HEK293 (cell line): Measurements from ENCODE around the gene IFI6.
"Not testable (repeated sequence)": the region's sequence is repeated elsewhere in the genome, so short reads cannot be mapped to it uniquely, and the experiment has no call there.

Experiments
- CTCF ChIA-PET: fragments of 350-600 bp; formaldehyde crosslinking; extraction: SDS; loops from one replicate; lab custom pipeline; 2021; ENCODE audit warnings: antibody characterized with exemption; lab: Yijun Ruan, JAX
- POLR2A ChIA-PET: fragments of 300-600 bp; formaldehyde crosslinking; extraction: SDS; loops from one replicate; lab custom pipeline; 2020; ENCODE audit warnings: antibody characterized with exemption, inconsistent platforms; lab: Yijun Ruan, JAX
- H3K27ac ChIP-seq: fragments of 200-500 bp; sonication (Bioruptor generic); 2 replicates; pipeline ENCODE4 v1.5.1; 2014; ENCODE audit warnings: low read depth, low read length, control low read depth, inconsistent platforms; ENCODE audit errors: extremely low read depth
- H3K36me3 ChIP-seq, 2 experiments: fragments of 200-500 bp in 1 of 2; sonication (Bioruptor generic) in 1 of 2; 1 replicate in 1 of 2; 2 replicates in 1 of 2; pipeline ENCODE4 v1.5.1; 2014 to 2017; ENCODE audit warnings: inconsistent platforms in 2 of 2, low read length in 2 of 2; ENCODE audit not compliant: control insufficient read depth in 2 of 2, insufficient read depth in 1 of 2
- H3K4me1 ChIP-seq: fragments of 200-500 bp; sonication (Bioruptor generic); 2 replicates; pipeline ENCODE4 v1.5.1; 2014; ENCODE audit warnings: mild to moderate bottlenecking, low read length, inconsistent platforms; ENCODE audit not compliant: control insufficient read depth, insufficient read depth
- H3K4me3 ChIP-seq: 2 replicates; pipeline ENCODE4 v1.5.1; 2011; ENCODE audit warnings: low read depth, mild to moderate bottlenecking, control low read depth, low read length, moderate library complexity
- H3K9me3 ChIP-seq: fragments of 200-500 bp; sonication (Bioruptor generic); 2 replicates; pipeline ENCODE4 v1.5.1; 2014; ENCODE audit warnings: low read depth, low read length, inconsistent platforms; ENCODE audit not compliant: control insufficient read depth, insufficient read depth
- KLF10 ChIP-seq: fragments of 450-650 bp; IDR thresholded peaks from 2 replicates; pipeline ENCODE4 v1.5.1; 2018; ENCODE audit warnings: missing biosample characterization, mild to moderate bottlenecking, missing genetic modification characterization
- KLF7 ChIP-seq: fragments of 450-650 bp; formaldehyde crosslinking; IDR thresholded peaks from 2 replicates; pipeline ENCODE4 v1.5.1; 2016; ENCODE audit warnings: missing biosample characterization, missing genetic modification characterization, borderline replicate concordance
- OVOL3 ChIP-seq: fragments of 450-650 bp; formaldehyde crosslinking; IDR thresholded peaks from 2 replicates; pipeline ENCODE4 v1.5.1; 2016; ENCODE audit warnings: missing biosample characterization, missing genetic modification characterization
- SETDB1 ChIP-seq: IDR thresholded peaks from one replicate; pipeline ENCODE4 v1.6.1; 2017; ENCODE audit warnings: mild to moderate bottlenecking, low read length, moderate library complexity, mixed read lengths; ENCODE audit not compliant: insufficient read length
- SP3 ChIP-seq: fragments of 450-650 bp; formaldehyde crosslinking; IDR thresholded peaks from 2 replicates; pipeline ENCODE4 v1.5.1; 2016; ENCODE audit warnings: missing biosample characterization, missing genetic modification characterization
- ZBTB17 ChIP-seq: fragments of 450-650 bp; formaldehyde crosslinking; IDR thresholded peaks from 2 replicates; pipeline ENCODE4 v1.5.1; 2016; ENCODE audit warnings: missing biosample characterization, missing genetic modification characterization
- ZBTB20 ChIP-seq: fragments of 450-650 bp; formaldehyde crosslinking; IDR thresholded peaks from 2 replicates; pipeline ENCODE4 v1.5.1; 2016; ENCODE audit warnings: missing biosample characterization, missing genetic modification characterization
- ZEB2 ChIP-seq: fragments of 450-650 bp; formaldehyde crosslinking; IDR thresholded peaks from 2 replicates; pipeline ENCODE4 v1.5.1; 2016; ENCODE audit warnings: missing biosample characterization, missing genetic modification characterization
- ZFP41 ChIP-seq: fragments of 450-650 bp; formaldehyde crosslinking; IDR thresholded peaks from 2 replicates; pipeline ENCODE4 v1.5.1; 2016; ENCODE audit warnings: missing biosample characterization, missing genetic modification characterization, borderline replicate concordance
- ZNF121 ChIP-seq: fragments of 450-650 bp; formaldehyde crosslinking; IDR thresholded peaks from 2 replicates; pipeline ENCODE4 v1.5.1; 2016; ENCODE audit warnings: missing biosample characterization, missing genetic modification characterization
- ZNF132 ChIP-seq: fragments of 450-650 bp; formaldehyde crosslinking; IDR thresholded peaks from 2 replicates; pipeline ENCODE4 v1.5.1; 2017; ENCODE audit warnings: missing biosample characterization, missing genetic modification characterization, borderline replicate concordance
- ZNF169 ChIP-seq: fragments of 450-650 bp; formaldehyde crosslinking; IDR thresholded peaks from 2 replicates; pipeline ENCODE4 v1.5.1; 2016; ENCODE audit warnings: missing biosample characterization, missing genetic modification characterization
- ZNF174 ChIP-seq: fragments of 450-650 bp; formaldehyde crosslinking; IDR thresholded peaks from 2 replicates; pipeline ENCODE4 v1.5.0; 2017; ENCODE audit warnings: missing biosample characterization, mild to moderate bottlenecking, missing genetic modification characterization
- ZNF350 ChIP-seq: fragments of 450-650 bp; formaldehyde crosslinking; IDR thresholded peaks from 2 replicates; pipeline ENCODE4 v1.5.0; 2017; ENCODE audit warnings: missing biosample characterization, mild to moderate bottlenecking, missing genetic modification characterization
- ZNF391 ChIP-seq: fragments of 450-650 bp; formaldehyde crosslinking; IDR thresholded peaks from 2 replicates; pipeline ENCODE4 v1.5.1; 2016; ENCODE audit warnings: low read depth, missing biosample characterization, missing genetic modification characterization, borderline replicate concordance
- ZNF398 ChIP-seq: fragments of 450-650 bp; formaldehyde crosslinking; IDR thresholded peaks from 2 replicates; pipeline ENCODE4 v1.5.1; 2017; ENCODE audit warnings: missing biosample characterization, missing genetic modification characterization
- ZNF426 ChIP-seq: fragments of 450-650 bp; formaldehyde crosslinking; IDR thresholded peaks from 2 replicates; pipeline ENCODE4 v1.5.1; 2017; ENCODE audit warnings: missing biosample characterization, missing genetic modification characterization, mild to moderate bottlenecking, inconsistent platforms, moderate library complexity
- ZNF449 ChIP-seq: fragments of 450-650 bp; formaldehyde crosslinking; IDR thresholded peaks from 2 replicates; pipeline ENCODE4 v1.5.1; 2017; ENCODE audit warnings: missing biosample characterization, mild to moderate bottlenecking, missing genetic modification characterization, moderate library complexity
- ZNF548 ChIP-seq: fragments of 450-650 bp; formaldehyde crosslinking; IDR thresholded peaks from 2 replicates; pipeline ENCODE4 v1.5.1; 2016; ENCODE audit warnings: missing biosample characterization, missing genetic modification characterization
- ZNF600 ChIP-seq: fragments of 450-650 bp; formaldehyde crosslinking; IDR thresholded peaks from 2 replicates; pipeline ENCODE4 v1.5.1; 2016; ENCODE audit warnings: missing biosample characterization, missing genetic modification characterization
- ZNF626 ChIP-seq: fragments of 450-650 bp; sonication (Bioruptor Pico); formaldehyde crosslinking; IDR thresholded peaks from 2 replicates; pipeline ENCODE4 v1.5.1; 2018; ENCODE audit warnings: missing biosample characterization, missing genetic modification characterization, inconsistent platforms
- ZNF677 ChIP-seq: fragments of 450-650 bp; IDR thresholded peaks from 2 replicates; pipeline ENCODE4 v1.5.0; 2018; ENCODE audit warnings: missing biosample characterization, mild to moderate bottlenecking, missing genetic modification characterization, moderate library complexity
- TF ChIP-seq, protein P1 (sequence below): fragments of 450-650 bp; formaldehyde crosslinking; IDR thresholded peaks from 2 replicates; pipeline ENCODE4 v1.5.1; 2016; ENCODE audit warnings: missing biosample characterization, missing genetic modification characterization
- TF ChIP-seq, protein P2 (sequence below): fragments of 450-650 bp; formaldehyde crosslinking; IDR thresholded peaks from 2 replicates; pipeline ENCODE4 v1.5.1; 2016; ENCODE audit warnings: missing biosample characterization, missing genetic modification characterization

IFI6 gene

DNA sequence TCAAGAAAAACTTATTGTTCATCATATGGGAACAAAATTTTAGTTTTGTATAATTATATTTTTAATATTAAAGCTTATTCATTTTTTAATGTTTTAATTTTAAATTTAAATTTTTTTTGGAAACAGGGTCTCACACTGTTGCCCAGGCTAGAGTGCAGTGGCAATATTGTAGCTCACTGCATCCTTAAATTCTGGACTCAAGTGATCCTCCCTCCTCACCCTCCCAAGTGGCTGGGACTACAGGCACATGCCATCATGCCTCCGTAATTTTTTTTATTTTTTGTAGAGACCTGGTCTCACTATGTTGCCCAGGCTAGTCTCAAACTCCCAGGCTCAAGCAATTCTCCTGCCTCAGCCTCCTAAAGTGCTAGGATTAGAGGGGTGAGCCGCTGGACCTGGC lies 33.6 kb upstream of the IFI6 start:
- Histone ChIP-seq H3K4me3 (no peak overlapping the region), H3K36me3 (no peaks in the 10 kb centered on the region), H3K27ac (no peak overlapping the region), H3K4me1 (no peaks in the 10 kb centered on the region), H3K9me3 (no peaks in the 10 kb centered on the region)
- ChIA-PET POLR2A (interaction anchor here (0.6 kb wide), 1 partner anchor 22 kb away, joined by 5 read pairs; no protein-coding TSS in a partner anchor), CTCF (interaction anchor here (0.5 kb wide), 1 partner anchor 38 kb away, joined by 4 read pairs; no protein-coding TSS in a partner anchor)
- TF ChIP-seq ZNF132 (no peak), KLF10 (tag by site-specific recombination) (no peak), ZNF548 (no peak), ZNF600 (tag by site-specific recombination) (no peak), ZNF121 (tag by site-specific recombination) (0 out of 2 replicates have a peak, but pooled peaks have one; percentile 58), ZNF626 (tag by site-specific recombination) (no peak), KLF7 (tag by site-specific recombination) (no peak), OVOL3 (tag by site-specific recombination) (no peak)

GRCh38 chr1:27704958-27705357 lies 33.0 kb upstream of the IFI6 start:
- Histone ChIP-seq H3K9me3 (no peaks in the 10 kb centered on the region), H3K4me3 (no peak overlapping the region), H3K36me3 (no peaks in the 10 kb centered on the region), H3K4me1 (no peaks in the 10 kb centered on the region), H3K27ac (no peak overlapping the region)
- ChIA-PET POLR2A (interaction anchor here (0.6 kb wide), 1 partner anchor 23 kb away, joined by 5 read pairs; no protein-coding TSS in a partner anchor), CTCF (no interaction called here)
- TF ChIP-seq ZNF677 (tag by site-specific recombination), result no peak
- no peak for TF ChIP-seq SP3 (tag by site-specific recombination)
- TF ChIP-seq ZFP41 (tag by site-specific recombination), result no peak
- no peak for TF ChIP-seq ZNF449 (tag by site-specific recombination)
- no peak for TF ChIP-seq ZNF398 (tag by site-specific recombination)
- no peak for TF ChIP-seq ZEB2
- TF ChIP-seq, protein P1, sequence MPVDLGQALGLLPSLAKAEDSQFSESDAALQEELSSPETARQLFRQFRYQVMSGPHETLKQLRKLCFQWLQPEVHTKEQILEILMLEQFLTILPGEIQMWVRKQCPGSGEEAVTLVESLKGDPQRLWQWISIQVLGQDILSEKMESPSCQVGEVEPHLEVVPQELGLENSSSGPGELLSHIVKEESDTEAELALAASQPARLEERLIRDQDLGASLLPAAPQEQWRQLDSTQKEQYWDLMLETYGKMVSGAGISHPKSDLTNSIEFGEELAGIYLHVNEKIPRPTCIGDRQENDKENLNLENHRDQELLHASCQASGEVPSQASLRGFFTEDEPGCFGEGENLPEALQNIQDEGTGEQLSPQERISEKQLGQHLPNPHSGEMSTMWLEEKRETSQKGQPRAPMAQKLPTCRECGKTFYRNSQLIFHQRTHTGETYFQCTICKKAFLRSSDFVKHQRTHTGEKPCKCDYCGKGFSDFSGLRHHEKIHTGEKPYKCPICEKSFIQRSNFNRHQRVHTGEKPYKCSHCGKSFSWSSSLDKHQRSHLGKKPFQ (tag by site-specific recombination), result no peak
- TF ChIP-seq ZBTB17 (tag by site-specific recombination), result no peak
- TF ChIP-seq ZNF350, result no peak
- no peak for TF ChIP-seq ZNF391 (tag by site-specific recombination)
- no peak for TF ChIP-seq SETDB1
- TF ChIP-seq ZNF169, result no peak
- TF ChIP-seq ZNF174 (tag by site-specific recombination), result no peak
- TF ChIP-seq ZNF426 (tag by site-specific recombination), result no peak
- no peak for TF ChIP-seq ZBTB20 (tag by site-specific recombination)
- TF ChIP-seq, protein P2, sequence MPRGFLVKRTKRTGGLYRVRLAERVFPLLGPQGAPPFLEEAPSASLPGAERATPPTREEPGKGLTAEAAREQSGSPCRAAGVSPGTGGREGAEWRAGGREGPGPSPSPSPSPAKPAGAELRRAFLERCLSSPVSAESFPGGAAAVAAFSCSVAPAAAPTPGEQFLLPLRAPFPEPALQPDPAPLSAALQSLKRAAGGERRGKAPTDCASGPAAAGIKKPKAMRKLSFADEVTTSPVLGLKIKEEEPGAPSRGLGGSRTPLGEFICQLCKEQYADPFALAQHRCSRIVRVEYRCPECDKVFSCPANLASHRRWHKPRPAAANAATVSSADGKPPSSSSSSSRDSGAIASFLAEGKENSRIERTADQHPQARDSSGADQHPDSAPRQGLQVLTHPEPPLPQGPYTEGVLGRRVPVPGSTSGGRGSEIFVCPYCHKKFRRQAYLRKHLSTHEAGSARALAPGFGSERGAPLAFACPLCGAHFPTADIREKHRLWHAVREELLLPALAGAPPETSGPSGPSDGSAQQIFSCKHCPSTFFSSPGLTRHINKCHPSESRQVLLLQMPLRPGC (tag by site-specific recombination), result no peak

- H3K4me1 ChIP-seq, POLR2A ChIA-PET, CTCF ChIA-PET, H3K9me3 ChIP-seq, H3K27ac ChIP-seq, H3K4me3 ChIP-seq, H3K36me3 ChIP-seq: not testable (repeated sequence)
Measured at GRCh38 chr1:27696835-27697234, 24.8 kb upstream of the IFI6 start.
